B cell (primary cell): ENCODE data around the gene TNFRSF25. TPM values are rescaled to one million over a fixed set of nuclear protein-coding genes. Genes with fewer than 3 reads are reported as not detected.

Experiments used
- ATAC-seq: fragments of 200-7000 bp; cut with Tn5 transposase; one replicate; pipeline ENCODE4 v1.10.0; 2021; ENCODE audit warnings: low read depth, mild to moderate bottlenecking, moderate number of reproducible peaks, moderate library complexity
- CTCF ChIA-PET: fragments of 350-600 bp; sonication (Branson Sonifier 250); formaldehyde crosslinking; loops from one replicate; lab custom pipeline; 2021; ENCODE audit warnings: antibody characterized with exemption, inconsistent platforms; lab: Charles Lee
- POLR2A ChIA-PET: fragments of 350-600 bp; sonication (Branson Sonifier 250); formaldehyde crosslinking; loops from one replicate; lab custom pipeline; 2021; ENCODE audit warnings: antibody characterized with exemption; lab: Charles Lee
- DNase-seq: peaks from one replicate; pipeline ENCODE4 v3.0.0; 2013
- H2AFZ ChIP-seq: 2 replicates; pipeline ENCODE4 v1.6.1; 2012; ENCODE audit warnings: mild to moderate bottlenecking, low read depth, low read length; ENCODE audit not compliant: insufficient read depth, poor library complexity, severe bottlenecking
- H3K27ac ChIP-seq, 2 donors: 1 replicate in 1 of 2; 2 replicates in 1 of 2; pipeline ENCODE4 v1.5.1; 2012 to 2013; ENCODE audit warnings: low read length in 2 of 2, mild to moderate bottlenecking in 2 of 2, moderate library complexity in 1 of 2
- H3K27me3 ChIP-seq, 4 experiments: fragments of 200-600 bp in 1 of 4; sonication (generic) in 1 of 4; replicated peaks in 1 of 4; 1 replicate in 2 of 4; 2 replicates in 2 of 4; pipeline versions ENCODE4 v1.6.1 to v1.7.0; 2013 to 2016; ENCODE audit warnings: low read length in 3 of 4, mild to moderate bottlenecking in 2 of 4, mixed read lengths in 1 of 4, moderate library complexity in 1 of 4; ENCODE audit not compliant: insufficient read depth in 4 of 4, control insufficient read depth in 3 of 4; ENCODE audit errors: control extremely low read depth in 1 of 4
- H3K36me3 ChIP-seq, 2 experiments: replicated peaks in 1 of 2; 1 replicate in 1 of 2; 2 replicates in 1 of 2; pipeline versions ENCODE4 v1.6.1 to v1.7.1; 2013; ENCODE audit warnings: low read length in 1 of 2; ENCODE audit not compliant: insufficient read depth in 2 of 2, control insufficient read depth in 1 of 2; ENCODE audit errors: control extremely low read depth in 1 of 2, extremely low read depth in 1 of 2
- H3K4me1 ChIP-seq, 2 donors: fragments of 200-600 bp in 1 of 2; sonication (generic) in 1 of 2; 1 replicate in 1 of 2; 2 replicates in 1 of 2; pipeline versions ENCODE4 v1.5.1 to v1.6.1; 2013 to 2017; ENCODE audit warnings: low read length in 2 of 2; ENCODE audit not compliant: control insufficient read depth in 2 of 2, insufficient read depth in 2 of 2
- H3K4me2 ChIP-seq: replicated peaks from 2 replicates; pipeline ENCODE3; 2012; ENCODE audit warnings: mild to moderate bottlenecking, low read depth, low read length; ENCODE audit not compliant: poor library complexity, severe bottlenecking
- H3K4me3 ChIP-seq, 5 experiments: fragments of 200-600 bp in 1 of 5; sonication (generic) in 1 of 5; 1 replicate in 3 of 5; 2 replicates in 2 of 5; pipeline versions ENCODE4 v1.5.1 to v1.7.0; 2011 to 2016; ENCODE audit warnings: low read length in 4 of 5, mild to moderate bottlenecking in 4 of 5, low read depth in 2 of 5, control low read depth in 1 of 5, moderate library complexity in 1 of 5; ENCODE audit not compliant: insufficient read depth in 1 of 5; ENCODE audit errors: control extremely low read depth in 1 of 5, extremely low read depth in 1 of 5
- H3K79me2 ChIP-seq: fragments of 200-600 bp; sonication (generic); one replicate; pipeline ENCODE4 v1.6.0; 2016; ENCODE audit warnings: low read length; ENCODE audit not compliant: control insufficient read depth, insufficient read depth
- H3K9ac ChIP-seq: fragments of 200-600 bp; sonication (generic); 2 replicates; pipeline ENCODE4 v1.6.1; 2017; ENCODE audit warnings: mild to moderate bottlenecking, low read length, moderate library complexity
- H3K9me3 ChIP-seq, 3 donors: one replicate each; pipeline versions ENCODE4 v1.6.1 to v1.7.1; 2013; ENCODE audit warnings: low read length in 2 of 3; ENCODE audit not compliant: control insufficient read depth in 2 of 3, insufficient read depth in 1 of 3; ENCODE audit errors: control extremely low read depth in 1 of 3
- H4K20me1 ChIP-seq: 2 replicates; pipeline ENCODE4 v1.6.0; 2012; ENCODE audit warnings: mild to moderate bottlenecking, low read length; ENCODE audit not compliant: insufficient read depth, control insufficient read depth, poor library complexity, severe bottlenecking
- H3K27ac Mint-ChIP-seq: one replicate; pipeline ENCODE4 v1.8.0; 2021; ENCODE audit warnings: mixed read lengths
- H3K27me3 Mint-ChIP-seq: one replicate; pipeline ENCODE4 v1.8.0; 2021; ENCODE audit warnings: mixed read lengths
- H3K4me1 Mint-ChIP-seq: one replicate; pipeline ENCODE4 v1.8.0; 2021; ENCODE audit warnings: mixed read lengths
- H3K4me3 Mint-ChIP-seq: one replicate; pipeline ENCODE4 v1.8.0; 2021; ENCODE audit warnings: mixed read lengths
- H3K9me3 Mint-ChIP-seq: one replicate; pipeline ENCODE4 v1.8.0; 2022; ENCODE audit warnings: mixed read lengths; ENCODE audit not compliant: insufficient read depth
- EZH2 ChIP-seq: IDR thresholded peaks from 2 replicates; pipeline ENCODE4 v1.6.1; 2012; ENCODE audit warnings: borderline replicate concordance, low read depth, mild to moderate bottlenecking, moderate library complexity, low read length; ENCODE audit not compliant: insufficient read depth, poor library complexity, severe bottlenecking
- WGBS: methylation state at CpG from one replicate; pipeline ENCODE4 v1.1.5; 2013; ENCODE audit warnings: missing lambda C conversion rate; ENCODE audit not compliant: insufficient coverage; 5-methylcytosine and 5-hydroxymethylcytosine counted together
- intact Hi-C: fragments of 100-400 bp; cut with micrococcal nuclease; formaldehyde crosslinking; loops from one replicate; pipeline ENCODE4 v1.10.0; 2022
- polyA plus RNA-seq: library from polyadenylated mRNA; depleted of rRNA; stranded (reverse); fragments of >200 nt; gene quantifications from 2 replicates; pipeline ENCODE4 v1.2.3, GENCODE V29; 2012
- total RNA-seq, 2 donors: library from RNA; stranded (reverse); fragments of 120-200 nt in 1 of 2; gene quantifications; 1 replicate in 1 of 2; 2 replicates in 1 of 2; pipeline versions ENCODE4 v1.2.3 to v1.2.4, GENCODE V29; 2013 to 2022
- TF ChIP-seq, protein P1 (sequence below): fragments of 200-600 bp; IDR thresholded peaks from one replicate; pipeline ENCODE4 v1.8.0; 2022; ENCODE audit warnings: antibody characterized with exemption, mild to moderate bottlenecking

TNFRSF25 gene
- total and polyA plus RNA-seq, 2 donors (not counting 1 experiment from before 2014, with no cell fraction given): 2.6 to 7.1 TPM

- 90% methylated on average over 7 of the region's 7 CpGs for WGBS
- Histone ChIP-seq H3K27ac (no peak overlapping the region), H4K20me1 (no peaks in the 10 kb centered on the region), H3K4me2 (no peak overlapping the region), H3K4me1 (peaks cover 2 to 6% of the 10 kb centered on the region in 2 donors), H3K27me3 (peaks cover 0 to 4% (median 1%) of the 10 kb centered on the region in 4 experiments), H3K4me3 (no peak overlapping the region), H3K9ac (no peak overlapping the region), H3K9me3 (peaks cover 0 to 5% (median 0%) of the 10 kb centered on the region in 3 donors), H2AFZ (no peak overlapping the region), H3K79me2 (no peaks in the 10 kb centered on the region), H3K36me3 (no peaks in the 10 kb centered on the region)
- no peak overlapping the region for H3K27ac Mint-ChIP-seq
- ATAC-seq (no peak), DNase-seq (no peak)
- no peaks in the 10 kb centered on the region for H3K9me3 Mint-ChIP-seq
- TF ChIP-seq, protein P1, sequence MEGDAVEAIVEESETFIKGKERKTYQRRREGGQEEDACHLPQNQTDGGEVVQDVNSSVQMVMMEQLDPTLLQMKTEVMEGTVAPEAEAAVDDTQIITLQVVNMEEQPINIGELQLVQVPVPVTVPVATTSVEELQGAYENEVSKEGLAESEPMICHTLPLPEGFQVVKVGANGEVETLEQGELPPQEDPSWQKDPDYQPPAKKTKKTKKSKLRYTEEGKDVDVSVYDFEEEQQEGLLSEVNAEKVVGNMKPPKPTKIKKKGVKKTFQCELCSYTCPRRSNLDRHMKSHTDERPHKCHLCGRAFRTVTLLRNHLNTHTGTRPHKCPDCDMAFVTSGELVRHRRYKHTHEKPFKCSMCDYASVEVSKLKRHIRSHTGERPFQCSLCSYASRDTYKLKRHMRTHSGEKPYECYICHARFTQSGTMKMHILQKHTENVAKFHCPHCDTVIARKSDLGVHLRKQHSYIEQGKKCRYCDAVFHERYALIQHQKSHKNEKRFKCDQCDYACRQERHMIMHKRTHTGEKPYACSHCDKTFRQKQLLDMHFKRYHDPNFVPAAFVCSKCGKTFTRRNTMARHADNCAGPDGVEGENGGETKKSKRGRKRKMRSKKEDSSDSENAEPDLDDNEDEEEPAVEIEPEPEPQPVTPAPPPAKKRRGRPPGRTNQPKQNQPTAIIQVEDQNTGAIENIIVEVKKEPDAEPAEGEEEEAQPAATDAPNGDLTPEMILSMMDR: no peak
- no peak for TF ChIP-seq EZH2
- ChIA-PET POLR2A (no interaction called here), CTCF (interaction anchor here (0.6 to 1.0 kb wide), 2 partner anchors 12 to 226 kb away, joined by 3 read pairs; no protein-coding TSS in a partner anchor)
- peaks cover 2% of the 10 kb centered on the region for H3K27me3 Mint-ChIP-seq
- intact Hi-C loops: no loop called here
- H3K4me3 Mint-ChIP-seq: no peak overlapping the region
- H3K4me1 Mint-ChIP-seq: peaks cover 2% of the 10 kb centered on the region
Observed at GRCh38 chr1:6471970-6472368, 6.0 kb upstream of the TNFRSF25 start.

GRCh38 chr1:6471086-6471969 is 5.4 kb upstream of the TNFRSF25 start:
- H3K4me2 ChIP-seq: no peak overlapping the region

More at GRCh38 chr1:6471086-6471969, 5.4 kb upstream of the TNFRSF25 start:
- ChIA-PET CTCF (interaction anchor here (0.6 to 1.0 kb wide), 2 partner anchors 11 to 225 kb away, joined by 3 read pairs; no protein-coding TSS in a partner anchor), POLR2A (no interaction called here)
- no peak overlapping the region for H3K27ac Mint-ChIP-seq
- H3K4me1 Mint-ChIP-seq: peaks cover 2% of the 10 kb centered on the region
- H3K27me3 Mint-ChIP-seq: peaks cover 5% of the 10 kb centered on the region
- Histone ChIP-seq H3K9ac (no peak overlapping the region), H3K27ac (no peak overlapping the region), H2AFZ (no peak overlapping the region), H3K36me3 (no peaks in the 10 kb centered on the region), H3K9me3 (peaks cover 0 to 5% (median 0%) of the 10 kb centered on the region in 3 donors), H3K27me3 (peaks cover 0 to 5% (median 1%) of the 10 kb centered on the region in 4 experiments), H3K4me3 (no peak overlapping the region), H3K4me1 (peaks cover 2 to 6% of the 10 kb centered on the region in 2 donors), H3K79me2 (no peaks in the 10 kb centered on the region), H4K20me1 (no peaks in the 10 kb centered on the region)
- ATAC-seq (no peak), DNase-seq (no peak)
- intact Hi-C loops: no loop called here
- TF ChIP-seq, protein P1: no peak
- TF ChIP-seq EZH2: no peak
- WGBS: 93% methylated on average over 62 of the region's 67 CpGs
- H3K4me3 Mint-ChIP-seq: no peak overlapping the region
- H3K9me3 Mint-ChIP-seq: no peaks in the 10 kb centered on the region
